OCI-LY1 (cell line): ENCODE results near the gene KLHDC8A.

Source experiments
- H2AFZ ChIP-seq: fragments of 200-600 bp; sonication (generic), shearing (Covaris generic); 2 replicates; pipeline ENCODE4 v1.6.0; 2014; ENCODE audit warnings: antibody characterized with exemption, mild to moderate bottlenecking, low read length
- H3F3A ChIP-seq: fragments of 200-600 bp; sonication (generic), shearing (Covaris generic); 2 replicates; pipeline ENCODE4 v1.6.0; 2014; ENCODE audit warnings: mild to moderate bottlenecking, antibody characterized with exemption, low read length, moderate library complexity; ENCODE audit not compliant: insufficient read depth
- H3K27ac ChIP-seq: fragments of 200-600 bp; sonication (generic); 2 replicates; pipeline ENCODE4 v1.5.1; 2014; ENCODE audit warnings: low read length, mixed run types, mild to moderate bottlenecking, low read depth; ENCODE audit not compliant: poor library complexity, severe bottlenecking
- H3K27me3 ChIP-seq: fragments of 200-600 bp; sonication (generic); 2 replicates; pipeline ENCODE4 v1.6.0; 2014; ENCODE audit warnings: antibody characterized with exemption, mild to moderate bottlenecking, low read length, moderate library complexity; ENCODE audit not compliant: insufficient read depth
- H3K36me3 ChIP-seq: fragments of 200-600 bp; sonication (generic); 2 replicates; pipeline ENCODE4 v1.6.1; 2014; ENCODE audit warnings: mild to moderate bottlenecking, antibody characterized with exemption, low read length, moderate library complexity, mixed read lengths; ENCODE audit not compliant: insufficient read depth
- H3K4me1 ChIP-seq: fragments of 200-600 bp; sonication (generic); 2 replicates; pipeline ENCODE4 v1.5.1; 2014; ENCODE audit warnings: mild to moderate bottlenecking, low read length, moderate library complexity; ENCODE audit not compliant: insufficient read depth, severe bottlenecking
- H3K4me2 ChIP-seq: fragments of 200-600 bp; sonication (generic), shearing (Covaris generic); 2 replicates; pipeline ENCODE4 v1.6.1; 2014; ENCODE audit warnings: low read length
- H3K4me3 ChIP-seq: fragments of 200-600 bp; sonication (generic); 2 replicates; pipeline ENCODE4 v1.5.1; 2014; ENCODE audit warnings: low read length, low read depth, mild to moderate bottlenecking, mixed read lengths; ENCODE audit not compliant: poor library complexity, severe bottlenecking
- H3K79me2 ChIP-seq: fragments of 200-600 bp; shearing (Covaris generic); 2 replicates; pipeline ENCODE4 v1.6.1; 2016; ENCODE audit warnings: mixed run types, low read length, mixed read lengths; ENCODE audit not compliant: insufficient read depth
- H3K9ac ChIP-seq: fragments of 200-600 bp; sonication (generic), shearing (Covaris generic); 2 replicates; pipeline ENCODE4 v1.6.1; 2014; ENCODE audit warnings: mild to moderate bottlenecking, low read length, mixed read lengths
- H3K9me2 ChIP-seq: fragments of 200-600 bp; sonication (generic), shearing (Covaris generic); 2 replicates; pipeline ENCODE4 v1.6.1; 2014; ENCODE audit warnings: low read depth, mild to moderate bottlenecking, low read length, mixed read lengths
- H3K9me3 ChIP-seq: fragments of 200-600 bp; shearing (Covaris generic); 2 replicates; pipeline ENCODE4 v1.6.1; 2014; ENCODE audit warnings: low read length, mixed read lengths
- H4K20me1 ChIP-seq: fragments of 200-600 bp; sonication (generic), shearing (Covaris generic); 2 replicates; pipeline ENCODE4 v1.6.0; 2016; ENCODE audit warnings: mild to moderate bottlenecking, low read length; ENCODE audit not compliant: insufficient read depth
- CTCF ChIP-seq: fragments of 200-600 bp; sonication (generic), shearing (Covaris generic); IDR thresholded peaks from 2 replicates; pipeline ENCODE4 v1.5.1; 2017; ENCODE audit warnings: mild to moderate bottlenecking, antibody characterized with exemption, low read length, moderate library complexity, mixed read lengths
- EZH2 ChIP-seq: fragments of 200-600 bp; sonication (generic), shearing (Covaris generic); IDR thresholded peaks from 2 replicates; pipeline ENCODE4 v1.8.0; 2017; ENCODE audit warnings: borderline replicate concordance, mixed run types, mild to moderate bottlenecking, antibody characterized with exemption, low read length, moderate library complexity, mixed read lengths

KLHDC8A gene

GRCh38 chr1:205310976-205311704, 45.6 kb downstream of the KLHDC8A start:
- Histone ChIP-seq H3K4me1 (peaks cover 44% of the 10 kb centered on the region), H2AFZ (no peak overlapping the region), H3K9me3 (no peaks in the 10 kb centered on the region), H3K9me2 (no peaks in the 10 kb centered on the region), H3F3A (no peaks in the 10 kb centered on the region), H3K79me2 (peaks cover 47% of the 10 kb centered on the region), H3K27me3 (no peaks in the 10 kb centered on the region), H4K20me1 (no peaks in the 10 kb centered on the region), H3K36me3 (peaks cover 72% of the 10 kb centered on the region), H3K27ac (no peak overlapping the region), H3K4me3 (no peak overlapping the region), H3K9ac (no peak overlapping the region), H3K4me2 (no peak overlapping the region)
- TF ChIP-seq EZH2 (no peak), CTCF (no peak)

GRCh38 chr1:205309741-205310140, 47.0 kb downstream of the KLHDC8A start:
- H3K9ac ChIP-seq = no peak overlapping the region
- H3K79me2 ChIP-seq = peaks cover 33% of the 10 kb centered on the region
- no peak overlapping the region for H3K4me3 ChIP-seq
- TF ChIP-seq CTCF (no peak), EZH2 (no peak)
- no peaks in the 10 kb centered on the region for H3K9me2 ChIP-seq
- H3K4me1 ChIP-seq = peaks cover 30% of the 10 kb centered on the region
- no peak overlapping the region for H3K27ac ChIP-seq
- H3K36me3 ChIP-seq = peaks cover 81% of the 10 kb centered on the region
- no peaks in the 10 kb centered on the region for H4K20me1 ChIP-seq
- no peaks in the 10 kb centered on the region for H3K9me3 ChIP-seq
- H3F3A ChIP-seq = no peaks in the 10 kb centered on the region
- H3K27me3 ChIP-seq = no peaks in the 10 kb centered on the region
- no peak overlapping the region for H3K4me2 ChIP-seq
- no peak overlapping the region for H2AFZ ChIP-seq

GRCh38 chr1:205306929-205307566, 49.7 kb downstream of the KLHDC8A start:
- no peak for TF ChIP-seq EZH2
- no peak for TF ChIP-seq CTCF
- Histone ChIP-seq H4K20me1 (no peaks in the 10 kb centered on the region), H3K9me3 (no peaks in the 10 kb centered on the region), H3K36me3 (peaks cover 94% of the 10 kb centered on the region), H3K9ac (no peak overlapping the region), H3K9me2 (no peaks in the 10 kb centered on the region), H3K4me2 (no peak overlapping the region), H3F3A (0 out of 2 replicates have a peak, but pooled peaks cover 3% of the 10 kb centered on the region), H3K4me1 (peaks cover 18% of the 10 kb centered on the region), H2AFZ (no peak overlapping the region), H3K27me3 (no peaks in the 10 kb centered on the region), H3K4me3 (no peak overlapping the region), H3K79me2 (peaks cover 6% of the 10 kb centered on the region), H3K27ac (no peak overlapping the region)
